Activated CD4-positive, alpha-beta T cell treated with anti-CD3 and anti-CD28 coated beads, Interleukin-2, amount 50 U/mL, for 1 hour (primary cell): ENCODE data around the gene FAM83C.
"Not testable (repeated sequence)": the region's sequence is repeated elsewhere in the genome, so short reads cannot be mapped to it uniquely, and the experiment has no call there.

ENCODE experiments used
- DNase-seq: peaks from one replicate; pipeline ENCODE4 v3.0.0-alpha.2; 2020

The FAM83C gene

GRCh38 chr20:35262731-35263531 lies 29.3 kb downstream of the FAM83C start:
- DNase-seq, result not testable (repeated sequence)

DNA sequence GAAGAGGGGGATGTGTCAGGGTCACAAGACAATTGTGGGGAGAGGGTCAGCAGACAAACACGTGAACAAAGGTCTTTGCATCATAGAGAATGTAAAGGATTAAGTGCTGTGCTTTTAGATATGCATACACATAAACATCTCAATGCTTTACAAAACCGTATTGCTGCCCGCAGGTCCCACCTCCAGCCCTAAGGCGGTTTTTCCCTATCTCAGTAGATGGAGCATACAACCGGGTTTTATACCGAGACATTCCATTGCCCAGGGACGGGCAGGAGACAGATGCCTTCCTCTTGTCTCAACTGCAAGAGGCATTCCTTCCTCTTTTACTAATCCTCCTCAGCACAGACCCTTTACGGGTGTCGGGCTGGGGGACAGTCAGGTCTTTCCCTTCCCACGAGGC lies 29.9 kb downstream of the FAM83C start:
- not testable (repeated sequence) for DNase-seq

DNA sequence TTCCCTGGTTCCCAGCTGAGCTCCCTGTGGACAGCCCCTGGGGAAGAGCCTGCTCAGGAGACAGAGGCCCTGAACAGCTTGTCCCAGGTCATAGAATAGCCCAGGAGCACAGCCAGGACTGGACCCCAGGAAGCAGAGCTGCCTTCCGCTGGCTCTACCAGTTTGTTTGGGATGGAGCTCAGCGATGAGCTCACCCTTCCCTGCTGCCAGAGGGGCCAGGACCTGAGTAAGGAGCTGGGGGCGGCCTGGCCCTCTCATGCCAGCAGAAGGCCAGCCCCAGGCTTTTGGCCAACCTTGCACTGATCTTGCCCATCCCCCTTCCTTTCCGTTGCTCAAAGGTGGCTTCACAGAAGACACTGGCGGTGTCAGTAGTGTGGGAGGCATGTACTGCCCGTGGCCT lies 31.8 kb downstream of the FAM83C start:
- DNase-seq, result no peak

DNA sequence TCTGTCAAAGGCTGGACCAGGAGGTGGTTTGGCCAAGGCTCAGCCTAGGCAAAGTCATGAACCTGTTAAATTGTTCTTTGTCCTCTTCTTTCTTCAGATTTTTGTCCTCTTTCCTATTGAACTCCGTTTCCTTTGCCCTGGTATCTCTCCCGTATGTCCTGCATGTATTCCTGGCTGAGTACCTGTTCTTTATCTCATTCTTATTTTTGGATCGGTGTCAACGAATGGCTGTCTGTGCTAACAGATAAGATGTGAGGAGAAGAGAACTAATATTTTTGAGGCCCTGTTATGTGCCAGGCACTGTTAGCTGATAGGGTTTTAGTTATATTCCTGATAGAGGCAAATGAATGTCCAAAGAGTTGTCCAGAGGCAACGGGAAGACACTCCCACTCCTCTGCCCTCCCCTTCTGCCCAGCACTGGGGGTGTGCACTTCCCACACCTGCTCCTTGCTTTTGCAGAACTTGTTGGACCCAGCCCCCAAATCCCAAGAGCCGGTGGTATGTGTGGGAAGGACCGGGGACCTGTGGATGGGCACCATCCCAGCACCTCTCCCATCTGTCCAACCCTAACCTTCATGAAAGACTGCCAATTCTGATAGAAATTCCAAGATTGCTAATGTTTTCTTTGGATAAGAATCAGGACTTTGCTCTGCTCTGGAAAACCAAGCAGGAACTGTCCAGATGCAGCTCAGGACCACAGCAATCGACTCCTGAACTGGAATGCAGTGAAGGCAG lies 34.9 kb downstream of the FAM83C start:
- DNase-seq, result no peak

GRCh38 chr20:35254448-35254999 lies 37.7 kb downstream of the FAM83C start:
- no peak for DNase-seq

DNA sequence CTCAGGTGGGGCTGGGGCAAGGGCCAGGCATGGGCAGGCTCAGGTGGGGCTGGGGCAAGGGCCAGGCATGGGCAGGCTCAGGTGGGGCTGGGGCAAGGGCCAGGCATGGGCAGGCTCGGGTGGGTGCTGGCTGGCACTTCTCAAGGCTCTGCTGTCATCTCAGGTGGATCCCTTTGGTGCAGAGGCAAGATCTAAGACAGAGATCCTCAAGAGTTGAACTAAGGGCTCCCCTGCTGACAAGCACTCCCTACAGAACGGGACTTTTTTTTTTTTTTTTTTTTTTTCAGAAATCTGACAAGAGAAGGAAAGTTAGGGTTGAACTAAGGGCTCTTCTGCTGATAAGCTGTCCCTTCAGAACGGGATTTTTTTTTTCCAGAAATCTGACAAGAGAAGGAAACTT lies 39.2 kb downstream of the FAM83C start:
- DNase-seq, result no peak

GRCh38 chr20:35252598-35252997 lies 39.6 kb downstream of the FAM83C start:
- DNase-seq, result not testable (repeated sequence)

DNA sequence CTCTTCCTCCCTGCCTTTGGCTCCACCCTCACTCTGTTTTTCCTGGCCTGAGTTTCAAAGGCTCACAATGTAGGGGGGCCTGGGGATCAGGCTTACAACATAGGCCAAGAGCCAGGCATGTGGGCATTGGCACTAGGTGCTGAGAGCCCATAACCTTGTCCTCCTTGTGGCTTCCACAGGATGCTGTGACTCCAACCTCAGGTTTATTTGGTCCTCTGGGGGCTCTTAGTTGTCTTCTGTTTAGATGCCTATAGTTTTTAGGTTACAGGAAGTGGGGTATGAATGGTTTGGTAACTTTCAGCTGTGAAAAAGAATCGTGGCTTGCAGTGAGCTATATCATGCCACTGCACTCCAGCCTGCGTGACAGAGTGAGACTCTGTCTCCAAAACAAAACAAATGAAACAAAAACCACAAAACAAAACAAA lies 40.2 kb downstream of the FAM83C start:
- no peak for DNase-seq

DNA sequence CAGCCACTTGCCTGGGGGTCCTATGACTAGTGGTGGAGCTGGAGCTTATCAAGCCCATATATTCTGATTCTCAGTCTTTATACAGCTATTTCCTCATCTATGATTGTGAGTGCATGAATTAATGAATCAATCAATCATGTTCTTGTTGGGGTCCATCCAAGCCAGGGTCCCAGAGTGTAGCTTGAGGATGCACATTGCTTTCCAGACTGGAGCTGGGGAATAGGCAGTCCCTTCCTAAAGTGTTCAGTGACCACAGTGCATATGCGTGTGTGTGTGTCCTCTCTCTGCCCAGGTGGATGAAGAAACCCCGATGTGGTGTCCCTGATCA lies 40.6 kb downstream of the FAM83C start:
- DNase-seq, result no peak

GRCh38 chr20:35248641-35249475 lies 43.4 kb downstream of the FAM83C start:
- no peak for DNase-seq

- no peak for DNase-seq
Measured at GRCh38 chr20:35246723-35247122, 45.5 kb downstream of the FAM83C start.

DNA sequence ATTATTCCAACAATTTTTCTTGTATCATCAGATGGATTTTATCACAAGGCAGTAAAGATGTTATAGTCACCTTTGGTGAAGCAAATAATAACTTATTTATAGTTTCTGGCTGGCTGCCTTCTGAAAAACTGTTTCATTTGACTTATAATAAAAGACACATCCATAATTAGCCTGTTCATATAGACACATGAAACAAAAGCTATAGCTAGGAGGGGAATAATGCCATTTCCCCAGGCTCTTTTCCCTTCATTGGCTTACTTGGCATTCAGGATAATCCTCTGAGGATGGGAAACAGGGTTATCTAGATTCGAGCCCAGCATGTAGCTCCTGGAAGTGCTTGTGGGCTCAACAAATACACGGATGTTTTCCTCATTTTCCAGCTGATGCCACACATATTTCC lies 48.2 kb downstream of the FAM83C start:
- no peak for DNase-seq

GRCh38 chr20:35243317-35243716 lies 48.9 kb downstream of the FAM83C start:
- no peak for DNase-seq

GRCh38 chr20:35240811-35241293 lies 51.4 kb downstream of the FAM83C start:
- no peak for DNase-seq

GRCh38 chr20:35240083-35240810 lies 52.0 kb downstream of the FAM83C start:
- no peak for DNase-seq

DNA sequence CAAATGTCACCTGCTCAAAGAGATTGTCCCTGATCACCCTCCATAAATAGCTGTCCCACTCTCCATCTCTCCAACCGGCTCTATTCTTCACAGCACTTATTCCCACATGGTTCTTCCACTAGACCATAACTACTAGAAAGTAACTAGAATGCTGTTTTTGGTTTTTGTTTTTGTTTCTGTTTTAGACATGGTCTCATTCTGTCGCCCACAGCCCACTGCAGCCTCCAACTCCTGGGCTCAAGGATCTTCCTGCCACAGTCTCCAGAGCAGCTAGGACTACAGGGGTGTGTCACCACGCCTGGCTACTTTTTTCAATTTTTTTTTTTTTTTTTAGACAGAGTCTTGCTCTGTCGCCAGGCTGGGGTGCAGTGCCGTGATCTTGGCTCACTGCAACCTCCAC lies 53.5 kb downstream of the FAM83C start:
- no peak for DNase-seq

GRCh38 chr20:35238170-35238569 lies 54.1 kb downstream of the FAM83C start:
- DNase-seq, result no peak

GRCh38 chr20:35237486-35237885 lies 54.7 kb downstream of the FAM83C start:
- no peak for DNase-seq

- no peak for DNase-seq
Measured at GRCh38 chr20:35235881-35236280, 56.3 kb downstream of the FAM83C start.
